Activated CD4-positive, alpha-beta memory T cell treated with anti-CD3 and anti-CD28 coated beads for 36 hours (primary cell): ENCODE measurements around the gene MRPS12. TPM values are rescaled to one million over a fixed set of nuclear protein-coding genes. Genes with fewer than 3 reads are reported as not detected.

Experiments used
- CTCF ChIA-PET: fragments of 350-600 bp; sonication (Branson Sonifier 250); formaldehyde crosslinking; loops from one replicate; lab custom pipeline; 2021; ENCODE audit warnings: antibody characterized with exemption, inconsistent platforms; lab: Charles Lee
- POLR2A ChIA-PET: fragments of 350-600 bp; sonication (Branson Sonifier 250); formaldehyde crosslinking; loops from one replicate; lab custom pipeline; 2021; ENCODE audit warnings: antibody characterized with exemption; lab: Charles Lee
- DNase-seq: peaks from one replicate; pipeline ENCODE4 v3.0.0-alpha.2; 2020
- H3K27ac Mint-ChIP-seq: one replicate; pipeline ENCODE4 v1.8.0; 2021; ENCODE audit warnings: mixed read lengths
- H3K27me3 Mint-ChIP-seq: one replicate; pipeline ENCODE4 v1.8.0; 2021; ENCODE audit warnings: mixed read lengths
- H3K36me3 Mint-ChIP-seq: one replicate; pipeline ENCODE4 v1.8.0; 2021; ENCODE audit warnings: mixed read lengths
- H3K4me1 Mint-ChIP-seq: one replicate; pipeline ENCODE4 v1.8.0; 2021; ENCODE audit warnings: low read depth, mixed read lengths
- H3K4me3 Mint-ChIP-seq: one replicate; pipeline ENCODE4 v1.8.0; 2021; ENCODE audit warnings: mild to moderate bottlenecking, mixed read lengths
- H3K9me3 Mint-ChIP-seq: one replicate; pipeline ENCODE4 v1.8.0; 2021; ENCODE audit warnings: mixed read lengths
- intact Hi-C: fragments of 100-400 bp; cut with micrococcal nuclease; formaldehyde crosslinking; loops from one replicate; pipeline ENCODE4 v1.15.1; 2023
- total RNA-seq, 2 experiments: library from RNA; stranded (reverse); gene quantifications; one replicate each; pipeline ENCODE4 v1.2.3, GENCODE V29; 2021

The MRPS12 gene
- total RNA-seq, 2 experiments from 2014 or later = 67.3 to 67.6 TPM

DNA sequence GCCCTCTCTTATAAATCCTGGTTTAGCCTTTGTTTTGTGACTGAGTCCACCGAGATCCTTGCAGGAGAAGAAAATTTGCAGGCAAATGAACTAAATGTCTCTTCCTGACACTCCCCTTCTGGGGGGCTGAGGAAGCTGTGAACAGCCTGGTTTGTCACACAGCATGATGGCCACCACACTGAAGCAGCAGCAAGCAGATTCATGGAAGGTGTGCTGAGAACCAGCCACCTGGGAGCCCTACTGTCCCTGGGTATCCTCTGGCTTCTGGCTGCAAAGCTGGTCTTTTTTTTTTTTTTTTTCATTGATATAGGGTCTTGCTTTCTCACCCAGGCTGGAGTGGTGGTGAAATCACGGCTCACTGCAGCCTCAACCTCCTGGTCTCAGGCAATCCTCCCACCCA is 11.2 kb downstream of the MRPS12 start:
- peaks cover 2% of the 10 kb centered on the region for H3K4me1 Mint-ChIP-seq
- intact Hi-C loops = no loop called here
- ChIA-PET CTCF (no interaction called here), POLR2A (no interaction called here)
- no peaks in the 10 kb centered on the region for H3K36me3 Mint-ChIP-seq
- H3K4me3 Mint-ChIP-seq = no peak overlapping the region
- no peaks in the 10 kb centered on the region for H3K9me3 Mint-ChIP-seq
- no peak overlapping the region for H3K27ac Mint-ChIP-seq
- no peaks in the 10 kb centered on the region for H3K27me3 Mint-ChIP-seq
- no peak for DNase-seq

DNA sequence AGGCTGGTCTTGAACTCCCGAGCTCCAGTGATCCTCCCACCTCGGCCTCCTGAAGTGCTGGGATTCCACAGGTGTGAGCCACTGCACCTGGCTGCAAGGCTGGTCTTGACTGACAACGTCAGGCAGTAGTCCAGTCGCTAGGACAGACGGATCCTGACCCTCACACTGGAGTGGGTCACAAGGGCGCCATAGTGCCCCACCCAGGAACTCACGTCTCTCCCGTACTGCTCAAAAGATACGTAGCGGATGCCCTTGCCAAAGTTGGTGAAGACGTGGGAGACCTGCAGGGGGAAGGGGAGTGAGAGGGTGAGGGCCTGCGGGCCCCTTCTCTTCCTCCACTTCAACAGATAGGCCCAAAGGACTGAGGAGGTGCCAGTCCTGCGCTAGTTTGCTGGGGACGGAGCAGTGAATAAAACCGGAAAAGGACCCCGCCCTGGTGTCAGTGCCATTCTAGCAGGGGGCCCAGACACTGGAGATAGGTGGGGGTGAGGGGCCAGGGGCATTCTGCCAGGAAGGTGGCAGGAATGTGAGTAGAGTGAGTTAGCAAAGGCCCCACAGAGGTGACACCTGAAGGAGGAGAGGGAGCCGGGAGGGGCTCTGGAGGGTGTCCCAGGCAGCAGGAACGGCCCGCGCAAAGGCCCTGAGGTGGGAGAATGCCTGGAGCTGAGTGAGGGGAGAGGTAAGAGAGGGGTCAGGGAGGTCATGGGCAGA is 11.9 kb downstream of the MRPS12 start:
- ChIA-PET CTCF (interaction anchor here (0.6 kb wide), 1 partner anchor 112 kb away, joined by 3 read pairs; no protein-coding TSS in a partner anchor), POLR2A (no interaction called here)
- Mint-ChIP-seq H3K4me1 (peaks cover 2% of the 10 kb centered on the region), H3K9me3 (no peaks in the 10 kb centered on the region), H3K27ac (no peak overlapping the region), H3K4me3 (no peak overlapping the region), H3K36me3 (no peaks in the 10 kb centered on the region), H3K27me3 (no peaks in the 10 kb centered on the region)
- intact Hi-C loops = no loop called here
- no peak for DNase-seq

DNA sequence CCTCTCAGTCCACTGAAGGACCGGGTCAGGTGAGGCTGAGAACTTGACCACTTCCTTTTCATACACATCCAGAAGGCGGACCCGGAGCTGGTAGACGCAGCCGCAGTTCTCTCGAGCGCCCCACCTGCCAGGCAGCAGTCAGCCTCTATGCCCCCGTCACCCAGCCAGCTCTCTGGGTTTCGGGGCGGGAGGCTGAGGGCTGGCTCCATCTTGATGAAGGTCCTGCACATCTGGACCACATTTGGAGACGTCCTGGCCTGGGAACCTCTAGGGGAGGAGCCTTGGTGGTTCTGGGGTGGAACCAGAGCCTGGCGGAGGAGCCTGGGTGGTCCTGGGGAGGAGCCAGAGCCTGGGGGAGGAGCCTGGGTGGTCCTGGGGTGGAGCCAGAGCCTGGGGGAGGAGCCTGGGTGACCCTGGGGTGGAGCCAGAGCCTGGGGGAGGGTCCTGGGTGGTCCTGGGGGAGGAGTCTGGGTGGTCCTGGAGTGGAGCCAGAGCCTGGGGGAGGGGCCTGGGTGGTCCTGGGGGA is 14.3 kb downstream of the MRPS12 start:
- ChIA-PET CTCF (interaction anchor here (1.2 kb wide), 1 partner anchor 15 kb away, joined by 6 read pairs; the partner anchor contains the start of genes MRPS12 and SARS2), POLR2A (no interaction called here)
- Mint-ChIP-seq H3K27ac (no peak overlapping the region), H3K9me3 (no peaks in the 10 kb centered on the region), H3K4me3 (no peak overlapping the region), H3K36me3 (no peaks in the 10 kb centered on the region), H3K27me3 (no peaks in the 10 kb centered on the region), H3K4me1 (peaks cover 10% of the 10 kb centered on the region)
- DNase-seq = no peak
- intact Hi-C loops = no loop called here

DNA sequence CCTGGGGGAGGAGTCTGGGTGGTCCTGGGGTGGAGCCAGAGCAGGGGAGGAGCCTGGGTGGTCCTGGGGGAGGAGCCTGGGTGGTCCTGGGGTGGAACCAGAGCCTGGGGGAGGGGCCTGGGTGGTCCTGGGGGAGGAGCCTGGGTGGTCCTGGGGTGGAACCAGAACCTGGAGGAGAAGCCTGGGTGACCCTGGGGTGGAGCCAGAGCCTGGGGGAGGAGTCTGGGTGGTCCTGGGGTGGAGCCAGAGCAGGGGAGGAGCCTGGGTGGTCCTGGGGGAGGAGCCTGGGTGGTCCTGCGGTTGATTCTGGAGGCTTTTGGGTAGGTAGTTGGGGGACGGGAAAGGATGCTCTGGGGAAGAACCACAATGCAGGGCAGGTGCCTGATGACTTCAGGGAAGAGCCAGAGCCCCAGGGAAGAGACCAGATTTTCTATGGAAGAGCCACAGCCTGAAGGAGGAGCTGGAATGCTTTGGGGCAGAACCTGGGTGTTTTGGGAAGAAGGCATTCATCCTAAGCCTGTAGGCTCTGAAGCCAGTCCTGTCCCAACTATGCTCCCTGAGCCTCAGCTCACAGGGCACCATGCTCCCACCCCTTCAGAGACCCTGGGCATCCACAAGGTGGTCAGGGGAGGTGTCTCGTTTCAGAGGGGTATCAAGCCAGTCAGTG is 15.0 kb downstream of the MRPS12 start:
- no peaks in the 10 kb centered on the region for H3K9me3 Mint-ChIP-seq
- intact Hi-C loops = no loop called here
- DNase-seq = no peak
- no peak overlapping the region for H3K4me3 Mint-ChIP-seq
- H3K4me1 Mint-ChIP-seq = peaks cover 13% of the 10 kb centered on the region
- H3K36me3 Mint-ChIP-seq = no peaks in the 10 kb centered on the region
- CTCF ChIA-PET = interaction anchor here (1.5 kb wide), 1 partner anchor 15 kb away, joined by 6 read pairs; the partner anchor contains the start of genes MRPS12 and SARS2
- POLR2A ChIA-PET = interaction anchor here (1.6 kb wide), 1 partner anchor 10 kb away, joined by 3 read pairs; no protein-coding TSS in a partner anchor
- peaks cover 2% of the 10 kb centered on the region for H3K27me3 Mint-ChIP-seq
- H3K27ac Mint-ChIP-seq = no peak overlapping the region

DNA sequence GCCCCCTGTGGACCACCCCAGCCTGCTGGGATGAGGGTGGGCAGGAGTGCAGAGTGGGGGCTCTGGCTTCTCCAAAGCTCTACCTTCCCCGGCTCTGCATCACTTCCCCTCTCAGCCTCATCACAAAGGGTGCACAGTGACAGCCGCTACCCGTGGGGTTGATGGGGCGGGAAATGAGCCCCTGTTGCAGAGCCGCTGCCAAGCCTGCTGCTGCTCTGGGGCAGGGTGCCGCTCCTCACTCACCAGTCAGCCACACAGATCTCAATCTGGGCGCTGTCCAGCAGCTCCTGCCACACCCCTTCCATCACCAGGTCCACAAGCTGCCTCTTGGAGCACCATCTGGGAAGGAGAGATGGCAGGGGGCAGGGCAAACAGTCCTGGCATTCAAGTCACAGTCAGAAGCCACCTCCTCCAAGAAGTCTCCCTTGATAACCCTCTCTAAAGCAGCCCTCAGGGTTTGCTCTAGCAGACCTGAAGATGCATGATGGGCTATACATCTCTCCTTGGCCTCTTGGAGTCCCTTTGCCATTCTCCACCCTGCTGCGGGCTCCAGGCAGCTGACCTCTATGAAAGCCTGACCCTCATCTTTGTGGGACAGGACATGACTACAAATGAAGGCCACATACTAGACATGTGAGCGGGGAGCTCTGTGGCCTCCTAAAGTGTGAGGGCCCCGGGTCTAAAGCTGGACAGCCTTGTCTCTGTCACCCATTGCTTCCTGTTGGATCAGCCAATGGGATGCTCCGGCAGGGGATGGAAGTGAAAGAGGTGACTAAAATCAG is 15.7 kb downstream of the MRPS12 start:
- Mint-ChIP-seq H3K4me3 (no peak overlapping the region), H3K36me3 (no peaks in the 10 kb centered on the region), H3K9me3 (no peaks in the 10 kb centered on the region), H3K27me3 (peaks cover 4% of the 10 kb centered on the region), H3K4me1 (peaks cover 11% of the 10 kb centered on the region), H3K27ac (no peak overlapping the region)
- intact Hi-C loops = no loop called here
- DNase-seq = no peak
- ChIA-PET POLR2A (interaction anchor here (1.6 kb wide), 1 partner anchor 11 kb away, joined by 3 read pairs; no protein-coding TSS in a partner anchor), CTCF (interaction anchor here (0.7 to 1.5 kb wide), 3 partner anchors 9 to 16 kb away, joined by 4 to 6 read pairs (median 4); partner anchors contain the start of genes MRPS12 and SARS2)

DNA sequence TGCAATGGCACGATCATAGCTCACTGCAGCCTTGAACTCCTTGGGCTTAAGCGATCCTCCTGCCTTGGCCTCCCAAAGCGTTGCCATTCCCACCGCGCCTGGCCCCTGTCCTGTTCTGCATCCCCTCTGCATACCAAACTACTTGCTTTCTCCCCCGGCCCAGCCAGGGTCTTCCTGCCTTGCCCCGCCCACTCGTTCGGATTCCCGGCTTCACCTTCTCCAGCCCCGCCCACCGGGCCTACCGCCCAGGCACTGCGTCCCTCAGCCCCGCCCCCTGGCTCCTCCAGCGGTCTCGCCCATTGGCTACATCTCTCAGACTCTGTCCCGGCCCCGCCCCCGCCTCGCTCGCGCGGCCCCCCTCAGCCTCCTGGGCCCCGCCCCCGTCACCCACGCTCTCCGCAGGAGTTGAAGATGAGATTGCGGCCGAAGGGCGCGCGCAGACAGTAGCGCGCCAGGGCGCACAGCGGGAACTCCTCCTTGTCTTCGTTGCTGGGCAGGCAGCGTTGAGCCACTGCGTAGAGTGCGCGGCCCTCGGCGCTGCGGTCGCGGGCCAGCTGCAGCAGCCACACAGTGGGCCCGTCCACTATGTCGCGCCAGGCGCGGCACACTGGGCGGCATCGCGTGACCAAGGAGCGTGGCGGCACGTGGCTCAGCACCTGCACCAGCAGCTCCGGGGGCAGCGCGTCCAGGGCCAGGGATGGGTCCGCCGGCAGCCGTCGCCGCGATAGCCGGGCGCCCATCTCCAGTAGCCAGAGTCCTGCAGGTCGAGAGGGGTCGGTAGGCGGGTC is 19.0 kb downstream of the MRPS12 start:
- peak; percentile 92 for DNase-seq
- Mint-ChIP-seq H3K27ac (no peak overlapping the region), H3K27me3 (peaks cover 17% of the 10 kb centered on the region), H3K4me3 (peak overlapping the region; percentile 58), H3K36me3 (no peaks in the 10 kb centered on the region), H3K4me1 (peaks cover 17% of the 10 kb centered on the region), H3K9me3 (no peaks in the 10 kb centered on the region)
- ChIA-PET CTCF (interaction anchor here (0.5 to 1.3 kb wide), 2 partner anchors 20 to 315 kb away, joined by 3 to 7 read pairs; partner anchors contain the start of genes MRPS12 and SARS2), POLR2A (no interaction called here)
- intact Hi-C loops = no loop called here

DNA sequence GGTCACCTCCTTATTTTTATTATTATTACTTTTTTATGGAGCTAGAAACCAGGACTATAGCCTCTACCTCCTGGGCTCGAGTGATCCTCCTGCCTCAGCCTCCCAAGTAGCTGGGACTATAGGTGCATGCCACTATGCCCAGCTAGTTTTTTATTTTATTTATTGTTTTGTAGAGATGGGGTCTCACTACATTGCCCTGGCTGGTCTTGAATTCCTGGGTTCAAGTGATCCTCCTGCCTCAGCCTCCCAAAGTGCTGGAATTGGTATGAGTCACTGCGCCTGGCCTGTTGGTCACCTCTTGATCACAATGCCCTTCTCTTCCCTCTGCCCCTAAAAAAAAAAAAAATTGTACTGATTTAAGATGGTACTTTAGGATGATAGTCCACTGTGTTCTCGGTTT is 20.4 kb downstream of the MRPS12 start:
- H3K36me3 Mint-ChIP-seq = no peaks in the 10 kb centered on the region
- ChIA-PET CTCF (interaction anchor here (1.0 kb wide), 2 partner anchors 9 to 228 kb away, joined by 3 read pairs; no protein-coding TSS in a partner anchor), POLR2A (no interaction called here)
- no peak overlapping the region for H3K27ac Mint-ChIP-seq
- H3K4me3 Mint-ChIP-seq = no peak overlapping the region
- H3K9me3 Mint-ChIP-seq = no peaks in the 10 kb centered on the region
- peaks cover 17% of the 10 kb centered on the region for H3K4me1 Mint-ChIP-seq
- H3K27me3 Mint-ChIP-seq = peaks cover 17% of the 10 kb centered on the region
- no peak for DNase-seq
- intact Hi-C loops = no loop called here

DNA sequence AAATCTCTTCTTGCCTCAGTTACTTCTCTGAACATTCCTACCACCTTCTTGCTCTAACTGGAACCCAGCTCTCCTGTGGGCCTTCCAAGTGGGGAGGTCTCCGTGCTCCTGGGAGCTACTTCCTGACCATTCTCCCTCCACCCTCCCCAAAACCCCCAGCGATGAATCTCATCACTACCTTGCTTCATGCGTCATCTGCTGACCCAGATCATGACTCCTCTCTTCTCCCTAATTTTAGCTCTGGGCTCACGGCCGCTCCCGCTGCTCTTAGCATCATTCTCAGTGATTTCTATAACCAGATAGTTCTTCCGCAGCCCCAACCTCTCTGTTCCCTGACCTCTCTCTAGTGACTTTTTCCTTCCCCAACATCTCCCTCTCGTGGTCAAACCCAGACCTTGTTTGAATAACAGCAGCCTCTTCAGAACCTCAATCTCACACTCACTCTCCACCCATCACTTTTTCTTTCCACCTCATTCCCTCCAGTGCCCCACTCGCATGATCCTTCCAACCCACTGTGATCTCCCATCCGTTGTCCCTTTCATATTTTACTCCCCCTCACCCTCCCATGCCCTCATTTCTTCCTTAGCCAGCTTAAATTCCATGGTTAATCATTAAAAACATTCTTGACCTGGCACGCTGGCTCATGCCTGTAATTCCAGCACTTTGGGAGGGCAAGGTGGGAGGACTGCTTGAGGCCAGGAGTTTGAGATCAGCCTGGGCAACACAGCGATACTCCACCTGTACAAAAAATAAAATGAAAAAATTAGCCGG is 21.8 kb downstream of the MRPS12 start:
- Mint-ChIP-seq H3K9me3 (no peaks in the 10 kb centered on the region), H3K27me3 (peaks cover 17% of the 10 kb centered on the region), H3K4me1 (peaks cover 17% of the 10 kb centered on the region), H3K27ac (no peak overlapping the region), H3K4me3 (no peak overlapping the region), H3K36me3 (no peaks in the 10 kb centered on the region)
- peak; percentile 45 for DNase-seq
- ChIA-PET CTCF (interaction anchor here (0.6 to 2.7 kb wide), 8 partner anchors 10 to 550 kb away, joined by 3 to 8 read pairs (median 4); partner anchors contain the start of genes FAM98C, MRPS12 and SARS2), POLR2A (no interaction called here)
- intact Hi-C loops = no loop called here

DNA sequence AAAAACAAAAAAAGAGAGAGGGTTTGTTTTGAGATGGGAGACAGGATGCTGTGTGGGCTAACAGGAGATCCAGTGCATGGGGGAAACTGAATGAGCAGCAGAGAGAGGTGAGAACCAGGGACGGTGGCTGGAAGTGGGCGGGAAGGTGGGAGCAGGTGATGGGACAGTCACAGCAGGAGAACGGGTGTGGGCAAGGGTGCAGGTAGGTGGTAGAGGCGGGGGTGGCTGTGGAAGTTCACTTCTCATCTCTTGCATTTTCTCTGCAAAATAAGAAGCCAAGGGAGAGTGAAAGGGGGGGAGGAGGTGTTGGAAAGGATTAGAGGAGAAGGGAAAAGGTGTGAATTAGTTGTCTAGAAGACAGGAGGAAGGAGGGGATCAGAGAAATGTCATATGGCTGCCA is 22.9 kb downstream of the MRPS12 start:
- Mint-ChIP-seq H3K36me3 (no peaks in the 10 kb centered on the region), H3K4me3 (no peak overlapping the region), H3K9me3 (no peaks in the 10 kb centered on the region), H3K4me1 (peaks cover 17% of the 10 kb centered on the region), H3K27ac (no peak overlapping the region), H3K27me3 (peaks cover 17% of the 10 kb centered on the region)
- POLR2A ChIA-PET = no interaction called here
- no peak for DNase-seq
- CTCF ChIA-PET = interaction anchor here (1.8 to 2.7 kb wide), 2 partner anchors 53 to 551 kb away, joined by 7 to 8 read pairs; partner anchors contain the start of gene FAM98C
- intact Hi-C loops = no loop called here

DNA sequence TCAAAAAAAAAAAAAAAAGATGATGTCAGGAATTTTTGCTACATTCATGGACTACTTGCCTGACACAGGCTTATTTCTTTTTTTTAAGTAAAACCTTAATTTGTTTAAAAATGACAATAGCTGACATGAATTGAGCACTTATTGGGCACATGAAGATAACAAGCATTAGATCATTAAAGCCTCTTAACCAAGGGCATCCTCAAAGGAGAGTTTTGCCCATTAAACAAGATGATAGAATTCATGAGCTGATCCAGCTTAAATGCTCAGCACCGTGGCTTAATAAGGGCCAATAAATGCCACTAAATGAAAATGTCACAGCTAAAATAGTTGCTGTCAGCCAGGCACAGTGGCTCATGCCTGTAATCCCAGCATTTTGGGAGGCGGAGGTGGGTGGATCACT is 25.5 kb downstream of the MRPS12 start:
- Mint-ChIP-seq H3K27me3 (peaks cover 15% of the 10 kb centered on the region), H3K27ac (no peak overlapping the region), H3K4me1 (peaks cover 5% of the 10 kb centered on the region), H3K36me3 (no peaks in the 10 kb centered on the region), H3K9me3 (no peaks in the 10 kb centered on the region), H3K4me3 (no peak overlapping the region)
- no peak for DNase-seq
- intact Hi-C loops = no loop called here
- CTCF ChIA-PET = interaction anchor here (0.6 to 2.2 kb wide), 7 partner anchors 10 to 166 kb away, joined by 3 to 10 read pairs (median 4); partner anchors contain the start of genes MRPS12 and SARS2
- POLR2A ChIA-PET = no interaction called here
